GM19452 (cell line): ENCODE results near the gene MAP3K5.
A peak's percentile ranks its signal among the peaks of the same experiment; 100 is the strongest.
"Not testable (repeated sequence)": the region's sequence is repeated elsewhere in the genome, so short reads cannot be mapped to it uniquely, and the experiment has no call there.

Experiments used
- ATAC-seq: cut with Tn5 transposase; IDR thresholded peaks from one replicate; pipeline ENCODE4 v1.9.1; 2021; ENCODE audit not compliant: unreplicated experiment

The MAP3K5 gene

GRCh38 chr6:136726837-136727557 is 65.3 kb downstream of the MAP3K5 start:
- no peak for ATAC-seq

- no peak for ATAC-seq
Measured at GRCh38 chr6:136725124-136725523, 67.2 kb downstream of the MAP3K5 start.

GRCh38 chr6:136723780-136724179 is 68.5 kb downstream of the MAP3K5 start:
- ATAC-seq, result peak; percentile 32

GRCh38 chr6:136721467-136721866 is 70.8 kb downstream of the MAP3K5 start:
- no peak for ATAC-seq

- ATAC-seq, result peak; percentile 68
Measured at GRCh38 chr6:136720045-136720770, 72.1 kb downstream of the MAP3K5 start.

- ATAC-seq, result peak; percentile 41
Measured at GRCh38 chr6:136719280-136720044, 72.8 kb downstream of the MAP3K5 start.

GRCh38 chr6:136718476-136718875 is 73.8 kb downstream of the MAP3K5 start:
- no peak for ATAC-seq

DNA sequence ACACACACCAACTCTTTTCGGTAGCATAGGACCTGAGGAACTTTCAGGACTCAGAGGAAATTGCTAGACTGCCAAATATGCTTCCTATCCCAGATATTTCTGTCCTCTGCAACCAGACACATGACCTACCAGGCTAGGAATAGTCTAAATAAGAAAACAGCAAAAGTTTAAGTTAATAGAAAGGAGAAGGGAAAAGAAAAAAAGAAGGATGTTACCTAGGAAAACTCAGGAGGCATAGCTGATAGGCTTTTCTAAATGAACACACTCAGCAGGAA is 74.6 kb downstream of the MAP3K5 start:
- ATAC-seq, result no peak

- ATAC-seq, result peak; percentile 25
Measured at GRCh38 chr6:136716917-136717715, 75.2 kb downstream of the MAP3K5 start.

GRCh38 chr6:136712642-136713041 is 79.6 kb downstream of the MAP3K5 start:
- ATAC-seq, result not testable (repeated sequence)

- ATAC-seq, result no peak
Measured at GRCh38 chr6:136711644-136712043, 80.6 kb downstream of the MAP3K5 start.

DNA sequence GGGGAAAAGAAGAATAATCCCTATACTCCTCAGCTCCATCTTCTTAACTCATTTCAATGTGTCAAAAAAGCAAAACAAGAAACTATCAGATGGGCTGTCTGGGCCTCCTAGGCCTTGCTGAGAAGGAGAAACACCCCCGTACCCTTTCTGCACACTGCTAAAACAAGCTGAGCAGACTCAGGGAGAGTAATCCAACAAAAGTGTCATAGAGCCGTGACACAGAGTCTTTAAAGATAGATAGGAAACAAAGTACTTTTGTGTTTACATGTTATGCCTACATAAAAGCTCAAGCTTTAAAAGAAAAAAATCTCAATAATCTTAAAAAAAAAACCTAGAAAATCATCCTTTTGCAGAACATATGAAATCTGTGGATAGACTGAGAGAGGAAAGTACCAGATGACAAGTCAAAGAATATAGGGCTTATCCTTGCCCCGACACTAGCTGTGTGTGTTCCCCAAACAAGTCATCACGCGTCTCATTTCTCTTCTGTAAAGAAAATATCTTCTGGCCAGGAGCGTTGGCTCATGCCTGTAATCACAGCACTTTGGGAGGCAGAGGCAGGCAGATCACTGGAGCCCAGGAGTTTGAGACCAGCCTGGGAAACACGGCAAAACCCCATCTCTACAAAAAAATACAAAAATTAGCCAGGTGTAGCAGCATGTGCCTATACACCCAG is 81.3 kb downstream of the MAP3K5 start:
- ATAC-seq, result no peak

DNA sequence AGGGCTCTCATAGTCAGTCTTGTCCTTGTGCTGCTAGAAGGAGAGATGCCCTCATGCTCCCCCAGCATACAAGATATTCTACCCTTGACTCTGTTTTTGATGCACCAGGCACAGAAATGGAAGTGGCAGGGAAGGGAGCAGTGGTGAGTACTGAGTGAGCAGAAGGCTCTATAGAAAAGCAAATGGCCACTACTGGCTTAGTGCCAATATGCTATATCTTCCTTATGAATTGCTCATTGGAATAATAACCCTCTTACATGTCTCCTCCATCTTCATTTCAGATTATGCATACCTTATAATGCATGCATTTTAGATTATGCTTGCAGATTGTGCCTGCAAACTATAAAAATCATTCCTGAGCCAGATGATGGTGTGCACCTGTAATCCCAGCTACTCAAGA is 82.8 kb downstream of the MAP3K5 start:
- ATAC-seq, result no peak

- no peak for ATAC-seq
Measured at GRCh38 chr6:136706430-136706829, 85.8 kb downstream of the MAP3K5 start.

DNA sequence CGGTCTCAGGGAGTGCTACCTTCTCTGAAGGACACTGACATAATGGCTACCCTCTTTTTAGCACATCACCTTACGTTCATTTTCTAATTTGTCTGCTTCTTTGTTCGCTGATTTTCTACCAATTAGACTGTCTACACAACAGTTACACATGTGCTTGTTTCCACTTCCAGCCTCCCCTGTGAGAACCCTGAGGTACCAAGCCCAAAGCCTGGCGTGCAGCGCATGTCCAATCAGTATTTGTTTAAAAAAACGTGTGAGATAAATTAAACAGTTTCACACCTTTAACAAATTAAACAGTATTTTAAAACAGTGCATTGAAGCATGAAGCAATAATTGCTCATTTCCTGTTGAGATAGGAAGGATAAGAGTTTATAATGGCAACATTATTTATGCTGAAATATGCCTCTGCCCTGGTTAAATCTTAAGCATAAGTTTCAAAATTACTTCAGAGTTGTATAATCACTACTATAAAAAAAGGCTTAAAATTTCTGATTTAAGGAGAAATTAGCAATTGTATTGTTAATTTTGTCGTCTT is 88.9 kb downstream of the MAP3K5 start:
- ATAC-seq, result no peak

GRCh38 chr6:136701045-136701444 is 91.2 kb downstream of the MAP3K5 start:
- ATAC-seq, result no peak

- ATAC-seq, result no peak
Measured at GRCh38 chr6:136699358-136699757, 92.9 kb downstream of the MAP3K5 start.

DNA sequence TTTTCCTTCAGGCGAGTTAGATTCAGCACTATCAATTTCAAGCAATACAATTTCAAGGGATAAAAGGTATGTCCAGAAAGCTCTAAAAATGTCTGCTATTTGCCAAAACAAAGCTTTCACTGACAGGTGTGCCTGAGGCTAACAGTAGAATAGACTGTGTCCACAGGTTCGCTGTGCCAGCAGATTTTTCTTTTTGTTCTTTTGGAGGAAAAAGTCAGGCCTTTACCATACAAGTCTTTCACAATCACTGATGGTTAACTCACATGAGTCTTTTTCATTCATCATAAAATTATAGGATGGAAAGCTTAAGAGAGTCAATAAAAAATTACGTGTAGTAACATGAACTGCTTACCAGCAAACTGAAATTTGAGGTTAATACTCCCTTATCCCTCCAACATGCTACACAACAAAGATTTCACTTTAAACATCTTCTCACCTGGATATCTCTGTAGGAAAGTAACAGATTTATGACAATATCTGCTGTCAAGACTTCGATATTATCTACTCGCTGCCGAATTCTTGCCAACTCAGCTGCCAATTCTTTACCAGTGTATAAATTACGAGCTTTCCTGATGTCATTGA is 95.4 kb downstream of the MAP3K5 start:
- ATAC-seq, result no peak

- ATAC-seq, result no peak
Measured at GRCh38 chr6:136696238-136696637, 96.0 kb downstream of the MAP3K5 start.

DNA sequence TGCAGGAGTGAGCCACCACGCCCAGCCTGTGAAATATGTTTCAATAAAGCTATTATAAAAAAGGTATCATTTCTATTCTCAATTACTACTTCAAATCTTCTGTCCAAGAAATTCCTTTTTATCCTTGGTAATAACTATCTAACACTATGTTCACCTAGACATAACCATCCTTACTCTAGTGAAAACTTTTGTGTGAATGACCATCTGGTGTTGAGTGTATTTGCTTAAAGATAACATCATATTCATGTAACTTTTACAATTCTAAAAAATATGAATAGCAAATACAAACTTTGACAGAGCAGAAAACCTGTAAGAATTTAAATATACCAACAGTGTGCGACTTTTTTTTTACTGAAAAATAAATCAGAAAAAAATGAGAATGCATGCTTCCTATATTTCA is 96.9 kb downstream of the MAP3K5 start:
- ATAC-seq, result no peak
